Endothelial cell of umbilical vein (primary cell): ENCODE results near the gene RIMBP2.

Experiments used
- EZH2 ChIP-seq: IDR thresholded peaks from 2 replicates; pipeline ENCODE4 v1.6.1; 2012; ENCODE audit warnings: borderline replicate concordance, low read depth, mild to moderate bottlenecking, moderate library complexity, low read length, inconsistent platforms; ENCODE audit not compliant: severe bottlenecking
- TF ChIP-seq, protein P1 (sequence below), 2 donors: IDR thresholded peaks; 1 replicate in 1 of 2; 2 replicates in 1 of 2; pipeline ENCODE4 v1.5.1; 2011; ENCODE audit warnings: low read length in 2 of 2, mild to moderate bottlenecking in 2 of 2, moderate library complexity in 2 of 2, control low read depth in 1 of 2, inconsistent platforms in 1 of 2, low read depth in 1 of 2; ENCODE audit not compliant: insufficient read depth in 1 of 2; ENCODE audit errors: extremely low read depth in 1 of 2

DNA sequence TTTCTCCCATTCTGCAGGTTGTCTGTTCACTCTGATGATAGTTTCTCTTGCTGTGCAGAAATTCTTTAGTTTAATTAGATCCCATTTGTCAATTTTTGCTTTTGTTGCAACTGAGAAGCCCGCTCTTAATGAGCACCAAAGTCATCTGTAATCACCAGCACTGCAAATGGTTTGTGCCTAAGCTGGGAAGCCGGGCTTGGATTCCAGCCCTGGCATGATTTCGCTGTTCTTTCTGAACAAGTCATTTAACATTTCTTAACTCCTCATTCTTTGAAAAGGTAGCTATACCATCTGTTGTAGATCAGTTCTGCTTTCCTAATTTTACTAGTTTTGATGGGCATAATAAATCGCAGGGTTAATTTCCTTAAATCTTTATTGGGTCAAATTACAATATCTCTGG lies 346.3 kb downstream of the RIMBP2 start:
- TF ChIP-seq, protein P1, sequence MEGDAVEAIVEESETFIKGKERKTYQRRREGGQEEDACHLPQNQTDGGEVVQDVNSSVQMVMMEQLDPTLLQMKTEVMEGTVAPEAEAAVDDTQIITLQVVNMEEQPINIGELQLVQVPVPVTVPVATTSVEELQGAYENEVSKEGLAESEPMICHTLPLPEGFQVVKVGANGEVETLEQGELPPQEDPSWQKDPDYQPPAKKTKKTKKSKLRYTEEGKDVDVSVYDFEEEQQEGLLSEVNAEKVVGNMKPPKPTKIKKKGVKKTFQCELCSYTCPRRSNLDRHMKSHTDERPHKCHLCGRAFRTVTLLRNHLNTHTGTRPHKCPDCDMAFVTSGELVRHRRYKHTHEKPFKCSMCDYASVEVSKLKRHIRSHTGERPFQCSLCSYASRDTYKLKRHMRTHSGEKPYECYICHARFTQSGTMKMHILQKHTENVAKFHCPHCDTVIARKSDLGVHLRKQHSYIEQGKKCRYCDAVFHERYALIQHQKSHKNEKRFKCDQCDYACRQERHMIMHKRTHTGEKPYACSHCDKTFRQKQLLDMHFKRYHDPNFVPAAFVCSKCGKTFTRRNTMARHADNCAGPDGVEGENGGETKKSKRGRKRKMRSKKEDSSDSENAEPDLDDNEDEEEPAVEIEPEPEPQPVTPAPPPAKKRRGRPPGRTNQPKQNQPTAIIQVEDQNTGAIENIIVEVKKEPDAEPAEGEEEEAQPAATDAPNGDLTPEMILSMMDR (IDR thresholded peaks at IDR 0.05; ENCODE audit: extremely low read depth in 1 of 2, insufficient read depth in 1 of 2, low read depth in 1 of 2, low read length in 2 of 2): no peak
- TF ChIP-seq EZH2: no peak
